Fibroblast of skin of abdomen (primary cell): Measurements from ENCODE around the gene NCKAP5.
"Not testable (repeated sequence)": the region's sequence is repeated elsewhere in the genome, so short reads cannot be mapped to it uniquely, and the experiment has no call there.

Experiments
- DNase-seq: peaks from one replicate; pipeline ENCODE4 v3.0.0-alpha.2; 2013

The NCKAP5 gene

DNA sequence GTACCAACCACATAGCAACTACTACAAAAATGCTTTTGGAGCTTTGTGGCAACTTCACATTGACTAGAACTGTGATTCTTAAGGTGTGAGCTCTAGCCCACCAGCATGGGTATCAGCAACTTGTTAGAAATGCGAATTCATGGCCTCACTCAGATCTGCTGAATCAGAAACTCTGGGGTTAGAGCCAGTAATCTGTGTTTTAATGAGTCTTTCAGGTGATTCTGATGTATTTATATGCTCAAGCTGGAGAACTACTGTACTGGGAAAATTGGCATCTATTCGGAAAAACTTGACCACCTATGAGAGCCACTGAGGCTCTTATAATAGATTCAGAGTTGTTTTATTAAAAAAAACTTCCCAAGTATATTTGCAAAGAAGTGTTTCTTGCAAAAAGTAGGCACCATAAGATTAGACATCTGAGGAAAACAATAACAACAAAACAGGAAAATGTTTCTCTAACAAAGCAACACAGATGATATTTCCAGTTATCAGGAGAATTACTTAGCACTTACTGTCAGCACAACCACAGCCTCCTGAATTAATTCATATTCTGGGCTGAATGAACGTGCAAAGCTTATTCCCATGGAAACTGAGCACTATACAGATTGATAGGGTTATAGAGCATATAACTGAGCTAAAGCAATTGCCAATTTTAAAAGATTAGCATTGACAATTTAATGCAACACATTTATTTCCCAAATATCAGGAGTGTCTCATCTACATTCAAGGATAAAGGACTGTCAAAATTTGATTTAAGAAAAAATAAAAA, 71.6 kb downstream of the NCKAP5 start:
- DNase-seq: no peak

DNA sequence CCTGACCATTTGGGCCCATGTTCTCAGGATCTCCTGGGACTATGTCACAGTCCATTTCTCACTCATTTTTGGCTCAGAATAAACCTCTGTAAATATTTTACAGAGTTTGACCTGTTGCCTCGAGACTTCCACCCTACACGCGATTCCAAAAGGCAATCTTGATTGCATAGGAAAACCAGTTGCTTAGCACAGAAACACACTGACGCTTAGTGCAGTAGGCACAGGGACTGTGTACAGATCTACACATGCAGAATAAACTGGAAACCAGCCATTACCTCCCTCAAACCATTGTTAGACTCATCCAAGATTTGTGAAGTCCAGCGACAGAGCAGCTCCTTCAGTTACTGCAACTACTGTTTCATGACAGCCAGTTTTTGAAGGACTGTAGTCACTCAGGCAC, 73.0 kb downstream of the NCKAP5 start:
- DNase-seq: no peak

DNA sequence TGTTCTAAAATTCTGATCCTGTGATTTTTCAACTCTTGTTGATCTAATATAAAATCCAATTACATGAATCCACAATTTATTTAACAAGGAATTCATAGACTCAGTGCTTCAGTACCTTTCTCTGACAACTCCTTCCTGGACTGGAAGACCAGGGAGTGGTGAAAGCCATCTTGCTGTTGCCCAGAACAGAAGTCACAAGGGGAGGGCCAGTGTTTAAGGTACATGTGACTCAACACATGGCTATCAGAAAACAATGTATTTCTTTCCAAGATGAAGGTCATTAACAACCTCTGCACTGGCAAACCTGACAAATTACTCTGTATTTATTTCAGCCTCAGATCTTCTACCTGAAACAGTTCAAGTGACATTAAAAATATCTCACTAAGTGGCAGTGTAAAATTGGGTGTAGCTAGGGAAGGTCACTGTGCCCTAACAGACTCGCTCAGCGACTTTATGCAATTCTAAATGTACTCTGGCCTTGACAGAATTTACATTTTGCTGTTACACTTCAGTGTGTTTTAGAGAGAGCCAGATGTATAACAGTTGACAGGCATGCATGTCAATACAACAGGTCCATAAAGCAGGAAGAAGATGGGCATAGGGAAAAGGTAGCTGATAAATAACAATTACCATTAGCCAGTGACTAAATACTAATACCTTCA, 75.4 kb downstream of the NCKAP5 start:
- DNase-seq: no peak

DNA sequence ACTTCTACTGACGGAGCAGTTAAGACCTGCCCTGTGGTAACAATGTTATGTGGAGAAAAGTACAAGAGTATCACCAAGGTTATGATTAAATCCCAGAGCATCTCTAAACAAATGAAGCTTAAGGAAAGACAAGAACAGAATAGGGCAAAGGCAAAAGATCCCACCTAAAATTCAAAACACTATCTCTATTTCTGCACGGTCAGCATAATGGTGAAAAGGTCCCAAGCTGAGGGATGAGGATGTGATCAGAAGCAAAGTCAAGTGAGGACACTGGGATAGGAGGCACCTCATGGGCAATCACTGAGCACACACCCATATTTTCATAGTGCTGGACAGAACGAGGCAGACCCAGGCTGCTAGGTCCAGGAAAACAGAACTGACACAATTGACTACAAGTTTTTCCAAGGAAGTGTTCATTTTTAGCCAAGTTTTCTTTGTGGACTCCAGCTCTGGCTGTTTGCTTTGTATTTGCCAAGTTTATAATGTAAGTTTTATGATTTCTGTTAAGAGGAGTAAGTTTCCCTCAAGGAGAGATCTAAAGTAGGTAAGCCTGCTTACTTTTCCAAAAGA, 77.8 kb downstream of the NCKAP5 start:
- DNase-seq: no peak

DNA sequence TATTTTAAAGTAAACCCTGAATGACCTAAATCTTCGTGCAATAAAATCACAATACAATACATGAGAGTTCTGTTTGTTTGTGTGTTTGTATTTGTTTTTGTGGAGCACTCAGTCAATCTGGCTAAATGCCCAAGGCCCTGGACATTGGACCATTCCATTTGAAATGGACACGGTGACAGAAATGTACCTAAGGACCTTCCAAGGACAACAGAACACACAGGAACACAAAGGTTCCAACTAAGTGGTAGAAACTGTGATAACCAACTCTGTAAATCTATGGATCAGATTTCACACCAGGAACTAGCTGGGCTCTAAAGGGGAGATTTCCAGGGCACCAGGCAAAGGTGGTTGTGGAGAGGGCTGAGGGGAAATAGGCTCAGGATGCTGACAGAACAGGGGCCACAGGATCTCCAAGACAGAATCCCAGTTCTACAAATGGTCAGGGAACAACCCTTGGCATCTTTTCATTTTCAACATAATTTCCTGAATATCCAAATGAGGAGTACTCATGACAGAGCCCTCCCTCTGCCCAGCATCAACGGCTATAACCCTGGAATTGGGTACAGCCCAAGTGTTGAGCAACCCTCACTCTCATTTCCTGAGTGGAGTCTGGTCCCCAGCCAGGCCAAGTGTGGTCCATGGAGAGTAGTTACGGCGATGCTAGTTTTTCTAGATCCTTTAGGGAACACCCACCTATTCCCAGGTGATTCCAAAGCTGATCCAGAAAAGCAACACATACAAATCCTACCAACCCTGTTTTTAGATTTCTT, 78.4 kb downstream of the NCKAP5 start:
- DNase-seq: no peak

DNA sequence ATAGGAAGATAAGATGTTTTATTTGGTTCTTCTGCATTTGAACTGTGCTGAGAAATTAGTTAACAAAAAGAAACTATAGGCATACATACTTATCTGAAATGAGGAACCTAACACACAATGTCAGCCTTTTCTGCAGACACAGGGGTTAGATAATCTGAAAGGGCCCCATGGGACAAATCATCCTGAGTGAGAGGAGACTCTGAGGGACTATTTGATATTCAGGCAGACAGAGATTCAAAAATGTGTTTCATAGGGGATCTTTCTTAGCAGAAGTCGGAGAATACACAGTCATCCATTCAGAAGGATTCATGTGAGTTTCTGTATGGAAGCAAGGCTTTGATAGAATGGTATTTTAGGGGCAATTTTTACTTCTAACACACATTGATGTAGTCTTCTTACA, 79.1 kb downstream of the NCKAP5 start:
- no peak for DNase-seq

DNA sequence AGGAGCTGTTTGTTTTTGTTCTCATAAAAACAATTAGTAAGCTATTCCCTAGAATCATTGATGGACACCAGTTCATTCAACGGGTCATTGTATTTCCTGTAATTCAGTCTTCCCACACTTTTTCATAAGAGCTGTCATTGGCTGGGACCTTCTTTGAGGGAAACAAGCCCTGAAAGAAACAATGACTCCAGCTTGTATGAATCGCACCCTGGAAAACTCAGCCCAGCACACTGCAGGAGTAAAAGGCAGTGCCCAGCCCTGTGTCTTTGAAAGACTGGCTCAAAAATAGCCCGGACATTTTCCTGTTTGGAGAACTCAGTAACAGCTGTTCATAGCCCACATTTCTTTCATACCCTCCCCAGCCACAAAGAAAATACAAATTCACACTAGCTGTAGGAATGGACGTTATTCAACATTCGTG, 81.5 kb downstream of the NCKAP5 start:
- DNase-seq: no peak

DNA sequence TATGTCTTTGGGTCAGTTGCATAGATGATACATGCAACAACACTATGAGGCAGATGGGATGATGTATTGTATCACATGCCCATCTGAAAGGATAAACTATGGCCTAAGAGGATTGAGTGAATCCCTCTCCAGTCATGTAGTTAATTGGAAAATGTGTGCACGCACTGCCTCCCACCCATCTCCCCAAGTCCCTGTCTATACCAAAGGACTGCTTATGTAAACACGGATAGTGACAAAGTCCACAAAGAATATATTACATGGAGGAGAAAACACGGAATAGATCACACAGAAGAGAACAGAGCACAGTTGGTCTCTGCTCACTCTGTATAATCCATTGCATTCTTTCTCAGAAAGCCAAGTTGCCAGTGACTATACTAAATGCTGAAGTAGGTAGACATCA, 82.4 kb downstream of the NCKAP5 start:
- DNase-seq: no peak

DNA sequence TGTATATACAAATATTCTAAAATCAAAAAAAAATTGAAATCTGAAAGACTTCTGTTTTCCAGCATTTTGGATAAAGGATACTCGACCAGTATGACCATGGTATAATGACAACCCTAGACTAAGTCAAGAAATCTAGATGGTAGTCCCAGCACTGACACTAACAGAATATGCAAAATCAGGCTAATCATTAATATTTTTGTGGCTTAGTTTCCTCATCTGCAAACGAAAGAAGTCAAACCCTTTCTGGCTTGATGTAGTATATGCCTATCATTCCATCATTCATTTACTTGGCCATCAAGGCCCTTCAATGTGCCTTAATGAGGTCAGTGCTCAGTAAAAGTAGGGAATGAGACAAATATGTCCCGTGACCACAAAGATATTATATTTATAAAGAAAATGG, 83.5 kb downstream of the NCKAP5 start:
- no peak for DNase-seq

DNA sequence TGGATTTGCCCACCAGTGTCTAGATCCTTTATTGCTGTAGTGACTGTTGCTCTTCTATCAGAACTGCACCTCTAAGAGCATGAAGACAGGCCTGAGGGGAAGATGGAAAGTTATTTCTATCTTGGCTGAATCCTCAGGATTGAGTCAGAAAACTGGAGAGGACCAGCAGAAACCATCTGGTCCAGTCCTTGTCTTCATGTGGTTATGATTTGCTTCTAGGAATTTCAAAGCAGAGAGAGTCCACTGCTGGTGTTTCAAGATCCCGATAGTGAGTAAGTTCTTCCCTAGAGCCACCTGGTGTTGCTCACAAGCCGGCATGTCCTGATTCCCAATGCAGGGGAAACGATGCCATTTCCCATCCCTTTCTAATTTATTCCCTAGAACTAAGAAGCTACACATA, 84.2 kb downstream of the NCKAP5 start:
- DNase-seq: peak; percentile 75

DNA sequence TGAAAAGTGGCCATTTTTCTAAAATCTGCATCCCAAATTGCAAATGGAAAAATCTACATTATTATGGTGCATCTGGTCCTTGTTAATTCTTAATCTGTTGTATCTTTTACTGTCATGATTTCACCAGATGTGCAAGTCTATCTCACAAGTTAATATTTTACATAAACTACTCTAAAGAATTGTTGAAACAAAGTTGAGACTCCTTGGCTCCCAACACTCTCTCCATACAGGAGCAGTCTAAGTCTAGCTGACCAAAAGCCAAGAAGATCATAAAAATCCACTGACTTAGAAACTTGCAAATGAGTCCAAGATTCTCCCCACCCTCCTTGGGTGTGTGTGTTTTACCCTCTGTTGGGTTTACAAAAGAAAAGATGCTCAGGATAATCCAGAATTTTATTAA, 85.1 kb downstream of the NCKAP5 start:
- no peak for DNase-seq

DNA sequence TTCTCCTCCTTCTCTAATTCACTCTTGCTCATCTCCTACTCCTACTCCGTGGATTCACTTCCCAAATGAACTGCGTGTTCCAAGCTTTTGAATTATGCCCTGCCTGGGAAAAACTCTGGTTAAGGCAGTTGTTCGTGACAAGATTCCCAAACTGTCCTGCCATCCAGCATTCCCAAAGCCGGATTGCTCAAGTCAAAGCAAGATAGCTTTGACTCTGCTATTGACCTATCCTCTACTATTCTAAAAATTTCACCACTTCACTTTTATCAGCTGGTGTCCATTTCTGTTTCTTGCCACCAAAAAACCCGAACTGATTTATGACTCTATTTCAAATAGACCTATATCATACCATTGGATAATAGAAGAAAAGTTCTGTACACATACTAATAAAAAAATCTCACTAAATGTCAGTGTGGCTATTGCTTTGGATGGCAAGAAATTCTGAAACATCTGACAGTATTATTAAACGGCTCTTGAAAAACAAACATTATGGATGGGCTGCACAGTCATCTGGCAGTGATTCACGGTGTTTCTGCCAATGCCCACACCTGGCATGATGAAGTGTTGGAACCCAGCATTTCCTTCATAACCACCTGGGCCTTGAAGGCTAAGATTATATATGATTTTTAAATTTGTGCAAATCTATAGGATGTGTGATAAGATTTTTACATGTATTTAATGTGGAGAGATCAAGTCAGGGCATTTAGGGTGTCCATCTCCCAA, 87.4 kb downstream of the NCKAP5 start:
- DNase-seq: no peak

DNA sequence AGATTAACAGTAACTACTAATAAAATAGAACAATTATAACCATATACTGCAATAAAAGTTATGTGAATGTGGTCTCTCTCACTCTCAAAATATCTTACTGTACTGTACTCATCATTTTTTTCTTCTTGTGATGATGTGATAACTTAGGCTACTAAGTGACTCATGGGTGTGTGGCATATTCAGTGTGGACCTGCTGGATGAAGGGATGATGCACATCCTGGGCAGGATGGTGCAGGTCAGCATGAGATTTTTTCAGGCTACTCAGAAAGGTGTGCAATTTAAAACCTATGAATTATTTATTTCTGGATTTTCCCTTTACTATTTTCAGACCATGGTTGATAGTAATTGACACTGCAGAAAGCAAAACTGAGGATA, 90.7 kb downstream of the NCKAP5 start:
- DNase-seq: no peak

DNA sequence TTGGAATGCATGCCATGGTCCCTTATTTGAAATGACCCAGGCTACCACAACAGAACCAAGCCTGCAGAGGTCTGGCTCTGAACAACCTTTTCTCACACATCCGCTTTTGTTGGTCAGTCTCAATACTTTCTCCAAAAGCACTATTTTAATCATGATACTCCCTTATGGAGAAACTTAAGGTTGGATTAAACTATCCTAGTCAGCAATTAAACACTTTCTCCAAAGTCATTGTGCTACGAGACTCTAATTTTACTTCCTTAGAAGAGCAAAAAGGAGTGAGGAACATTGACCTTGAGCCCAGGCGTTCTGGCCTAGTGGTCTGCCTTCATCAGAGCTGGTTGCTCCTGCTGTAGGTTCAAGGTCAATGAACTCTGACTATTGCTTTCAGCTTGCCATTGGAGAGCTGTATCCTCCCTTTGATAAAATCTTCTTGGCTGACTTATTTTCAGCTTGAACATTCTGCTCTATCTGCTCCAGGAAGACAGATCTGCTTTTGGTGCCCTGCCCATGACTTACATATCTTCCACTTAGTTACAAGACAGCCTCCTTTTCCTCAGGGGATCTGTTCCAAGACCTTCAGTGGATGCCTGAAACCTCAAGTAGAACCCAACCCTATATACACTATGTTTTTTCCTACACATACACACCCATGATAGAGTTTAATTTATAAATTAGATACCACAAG, 91.2 kb downstream of the NCKAP5 start:
- DNase-seq: no peak

DNA sequence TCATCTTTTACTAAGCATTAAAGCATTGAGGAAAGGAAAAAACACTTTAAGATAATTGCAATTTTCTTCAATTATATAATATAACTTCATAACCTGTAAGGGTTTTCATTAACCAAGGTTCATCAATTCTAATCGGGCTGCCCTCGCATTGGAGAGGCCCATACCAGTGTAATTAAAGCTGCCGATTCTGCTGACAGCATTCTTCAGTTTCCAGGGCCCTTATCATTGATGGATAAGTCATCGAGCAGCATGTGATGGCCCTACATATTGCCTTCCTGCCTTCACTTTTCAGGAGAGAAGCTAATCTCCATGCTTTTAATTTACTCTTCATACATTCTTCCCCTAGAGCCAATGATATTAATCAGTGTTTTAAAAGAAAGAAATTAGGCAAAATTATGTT, 92.0 kb downstream of the NCKAP5 start:
- no peak for DNase-seq

DNA sequence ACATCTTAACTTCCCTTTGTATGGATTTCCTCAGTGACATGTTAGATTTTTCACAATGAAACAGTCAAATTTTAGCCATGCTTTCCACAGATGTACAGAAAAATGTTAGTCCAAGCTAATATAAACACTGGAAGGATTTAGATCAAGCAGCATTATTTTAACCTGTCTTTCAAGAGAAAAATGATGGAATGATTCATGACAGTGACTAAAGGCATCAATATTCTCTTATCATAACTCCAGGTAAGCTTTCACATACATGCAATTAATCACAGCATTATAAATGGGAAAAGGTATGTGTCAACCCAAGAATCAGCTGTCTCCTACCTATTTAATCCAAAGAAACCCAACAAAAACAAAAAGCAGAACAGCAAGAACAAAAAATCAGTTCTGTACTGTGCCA, 92.7 kb downstream of the NCKAP5 start:
- DNase-seq: no peak

DNA sequence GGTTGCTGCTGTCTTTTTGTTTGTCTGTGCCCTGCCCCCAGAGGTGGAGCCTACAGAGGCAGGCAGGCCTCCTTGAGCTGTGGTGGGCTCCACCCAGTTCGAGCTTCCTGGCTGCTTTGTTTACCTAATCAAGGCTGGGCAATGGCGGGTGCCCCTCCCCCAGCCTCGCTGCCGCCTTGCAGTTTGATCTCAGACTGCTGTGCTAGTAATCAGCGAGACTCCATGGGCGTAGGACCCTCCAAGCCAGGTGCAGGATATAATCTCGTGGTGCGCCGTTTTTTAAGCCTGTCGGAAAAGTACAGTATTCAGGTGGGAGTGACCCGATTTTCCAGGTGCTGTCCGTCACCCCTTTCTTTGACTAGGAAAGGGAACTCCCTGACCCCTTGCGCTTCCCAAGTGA, 97.8 kb downstream of the NCKAP5 start:
- not testable (repeated sequence) for DNase-seq

DNA sequence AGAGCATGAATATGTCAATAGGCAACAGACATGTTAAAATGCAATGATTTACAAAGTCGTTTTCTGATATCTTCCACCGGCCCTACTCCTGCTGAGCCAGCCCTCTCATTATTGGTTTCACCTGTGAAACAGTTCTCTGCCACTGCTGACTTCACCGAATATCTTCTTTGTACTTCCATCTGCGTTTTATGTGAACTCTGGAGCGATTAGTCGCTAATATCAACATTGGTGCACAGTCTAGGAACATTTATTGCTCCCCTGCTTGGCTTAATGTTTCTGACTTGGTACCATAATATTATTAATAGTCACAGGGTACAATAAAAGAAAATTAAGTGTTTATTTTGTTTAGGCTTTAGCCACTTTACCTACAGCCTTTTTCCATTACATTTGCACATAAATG, 105.5 kb downstream of the NCKAP5 start:
- no peak for DNase-seq

DNA sequence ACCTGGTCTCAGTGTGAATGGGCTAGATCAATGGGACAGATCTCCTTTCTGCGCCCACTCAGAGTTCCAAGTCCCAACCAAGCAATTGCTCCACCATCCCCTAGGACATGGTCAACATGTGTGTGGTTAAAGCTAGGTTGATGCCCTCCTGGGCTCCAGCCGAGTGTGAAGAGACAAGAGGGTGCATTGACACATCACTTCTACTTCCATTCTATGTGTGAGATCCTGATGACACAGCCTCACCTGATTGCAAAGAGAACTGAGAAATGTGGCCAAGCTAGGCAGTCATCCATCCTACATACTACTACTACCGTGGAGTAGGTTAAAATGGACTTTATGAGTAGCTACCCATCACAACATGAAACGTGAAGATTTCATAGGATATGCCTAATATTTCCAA, 106.8 kb downstream of the NCKAP5 start:
- DNase-seq: no peak

DNA sequence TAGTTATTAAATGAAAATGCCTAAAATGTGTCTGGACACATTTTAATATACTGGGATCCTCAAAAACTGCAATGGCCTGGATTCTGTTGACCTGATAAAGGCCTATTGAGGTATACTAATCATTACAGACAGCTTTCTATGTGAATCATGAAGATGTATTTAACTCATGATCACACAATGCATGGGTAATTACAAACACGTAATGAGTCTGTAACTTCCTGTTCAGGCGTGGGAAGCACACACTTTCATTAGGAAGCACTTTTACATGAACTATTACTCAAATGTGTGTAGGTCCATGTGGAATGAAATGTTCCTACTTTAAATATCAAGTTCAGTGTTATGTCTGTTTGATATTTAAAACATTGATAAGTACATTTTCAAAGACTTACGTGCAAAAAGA, 108.7 kb downstream of the NCKAP5 start:
- DNase-seq: peak; percentile 20

DNA sequence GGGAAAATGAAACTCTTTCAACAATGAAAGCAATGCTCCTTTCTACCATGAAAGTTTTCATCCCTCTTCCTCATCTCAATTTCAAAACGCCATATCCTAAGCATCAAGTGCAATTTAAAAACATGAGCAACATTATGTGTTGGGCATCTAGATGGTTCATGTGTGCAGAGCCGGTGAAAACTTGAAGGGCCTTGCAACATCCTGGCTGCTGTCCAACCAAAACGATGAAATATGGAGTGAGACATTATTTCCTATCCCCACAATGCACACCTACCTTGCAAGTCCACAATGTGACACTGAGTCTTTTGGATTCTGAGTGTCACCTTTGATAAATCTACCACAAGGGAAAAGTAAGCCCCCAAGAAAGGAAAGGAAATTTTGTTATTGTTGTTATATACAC, 110.0 kb downstream of the NCKAP5 start:
- DNase-seq: peak; percentile 12

DNA sequence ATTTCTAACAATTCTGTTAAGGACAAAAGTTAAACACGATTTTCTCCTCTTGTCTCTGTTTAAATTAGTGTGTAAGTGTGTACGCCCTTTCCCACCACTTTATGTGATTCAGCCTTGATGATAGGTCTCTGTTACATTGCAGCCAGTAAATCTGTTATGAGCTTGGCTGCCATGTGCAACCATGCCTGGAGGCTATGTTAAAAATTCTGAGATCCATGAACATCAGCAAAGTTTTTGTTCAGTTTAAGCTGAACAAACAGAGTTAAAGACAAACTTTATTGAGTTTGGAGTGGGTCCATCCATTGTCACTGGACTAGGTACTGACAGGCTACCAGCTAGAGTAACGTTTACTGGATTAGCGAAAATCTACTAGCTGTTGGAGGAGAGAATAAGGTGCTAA, 110.4 kb downstream of the NCKAP5 start:
- no peak for DNase-seq
